GM21737 (cell line): ENCODE measurements around the gene CSF3.

Experiments used
- ATAC-seq: cut with Tn5 transposase; IDR thresholded peaks from one replicate; pipeline ENCODE4 v1.9.1; 2021; ENCODE audit warnings: mild to moderate bottlenecking, moderate library complexity; ENCODE audit not compliant: unreplicated experiment

CSF3 gene

GRCh38 chr17:40015005-40015997 is at the start of gene CSF3:
Gene CSF3, plus strand, starts transcription at chr17:40015440. Its CDS starts 35 bp downstream, at chr17:40015475.
- no peak for ATAC-seq

- ATAC-seq: no peak
Measured at GRCh38 chr17:39966771-39967170, 48.5 kb upstream of the CSF3 start.

GRCh38 chr17:39968761-39969160 is 46.5 kb upstream of the CSF3 start:
- ATAC-seq: no peak

- no peak for ATAC-seq
Measured at GRCh38 chr17:39969375-39969774, 45.9 kb upstream of the CSF3 start.

- no peak for ATAC-seq
Measured at GRCh38 chr17:39970157-39970692, 45.0 kb upstream of the CSF3 start.

- no peak for ATAC-seq
Measured at GRCh38 chr17:39971076-39971603, 44.1 kb upstream of the CSF3 start.

- no peak for ATAC-seq
Measured at GRCh38 chr17:39972271-39972670, 43.0 kb upstream of the CSF3 start.

GRCh38 chr17:39973496-39973895 is 41.7 kb upstream of the CSF3 start:
- no peak for ATAC-seq

- no peak for ATAC-seq
Measured at GRCh38 chr17:39974433-39974832, 40.8 kb upstream of the CSF3 start.

- ATAC-seq: no peak
Measured at GRCh38 chr17:39975801-39976200, 39.4 kb upstream of the CSF3 start.

GRCh38 chr17:39979016-39979670 is 36.1 kb upstream of the CSF3 start:
- no peak for ATAC-seq

GRCh38 chr17:39979893-39980350 is 35.3 kb upstream of the CSF3 start:
- ATAC-seq: peak; percentile 2

- peak; percentile 89 for ATAC-seq
Measured at GRCh38 chr17:39980351-39981206, 34.7 kb upstream of the CSF3 start, which contains the start of gene PSMD3. Gene PSMD3, plus strand, starts transcription at chr17:39980807. Its CDS starts 164 bp downstream, at chr17:39980971.

- ATAC-seq: no peak
Measured at GRCh38 chr17:39981207-39981741, 34.0 kb upstream of the CSF3 start.

- ATAC-seq: no peak
Measured at GRCh38 chr17:39981766-39982375, 33.4 kb upstream of the CSF3 start.

GRCh38 chr17:39988206-39988810 is 26.9 kb upstream of the CSF3 start:
- no peak for ATAC-seq

GRCh38 chr17:39994448-39994847 is 20.8 kb upstream of the CSF3 start:
- ATAC-seq: no peak

- no peak for ATAC-seq
Measured at GRCh38 chr17:39995438-39995837, 19.8 kb upstream of the CSF3 start.

- no peak for ATAC-seq
Measured at GRCh38 chr17:39996162-39996561, 19.1 kb upstream of the CSF3 start.
